ENCODE data around the gene R3HCC1L. TPM values are rescaled to one million over a fixed set of nuclear protein-coding genes. Genes with fewer than 3 reads are reported as not detected.
A peak's percentile ranks its signal among the peaks of the same experiment; 100 is the strongest.

Gene R3HCC1L
- total RNA-seq, 2 donors from 2014 or later, result 12.3 to 14.3 TPM

GRCh38 chr10:98256692-98257091 is 122.2 kb downstream of the R3HCC1L start:
- no peaks in the 10 kb centered on the region for H3K27me3 ChIP-seq (replicated peaks; ENCODE audit: insufficient read depth)
- peaks cover 3 to 38% of the 10 kb centered on the region in 2 donors for H3K4me1 ChIP-seq (ENCODE audit: control insufficient read depth in 1 of 2, low read depth in 2 of 2)
- H3K27ac ChIP-seq, result no peak overlapping the region
- no peak for ATAC-seq (ENCODE audit: insufficient number of reproducible peaks, low FRiP score, low read depth)
- no peak for TF ChIP-seq CTCF (IDR thresholded peaks at IDR 0.05)
- no peak for DNase-seq (ENCODE audit: low spot score)
- H3K36me3 ChIP-seq, result peaks cover 6% of the 10 kb centered on the region
- no peaks in the 10 kb centered on the region for H3K9me3 ChIP-seq
- no peak overlapping the region for H3K4me3 ChIP-seq

- no peaks in the 10 kb centered on the region for H3K9me3 ChIP-seq
- ATAC-seq (ENCODE audit: insufficient number of reproducible peaks, low FRiP score, low read depth) (no peak), DNase-seq (ENCODE audit: low spot score) (no peak)
- H3K27me3 ChIP-seq (replicated peaks; ENCODE audit: insufficient read depth), result no peaks in the 10 kb centered on the region
- no peak for TF ChIP-seq CTCF (IDR thresholded peaks at IDR 0.05)
- H3K4me1 ChIP-seq (ENCODE audit: control insufficient read depth in 1 of 2, low read depth in 2 of 2), result peaks cover 6 to 43% of the 10 kb centered on the region in 2 donors
- peaks cover 1% of the 10 kb centered on the region for H3K36me3 ChIP-seq
- H3K27ac ChIP-seq, result no peak overlapping the region
- H3K4me3 ChIP-seq, result no peak overlapping the region
Observed at GRCh38 chr10:98257198-98257597, 122.7 kb downstream of the R3HCC1L start.

GRCh38 chr10:98257961-98258360 is 123.5 kb downstream of the R3HCC1L start:
- ATAC-seq (ENCODE audit: insufficient number of reproducible peaks, low FRiP score, low read depth) (no peak), DNase-seq (ENCODE audit: low spot score) (no peak)
- TF ChIP-seq CTCF (IDR thresholded peaks at IDR 0.05), result no peak
- Histone ChIP-seq H3K27me3 (replicated peaks; ENCODE audit: insufficient read depth) (no peaks in the 10 kb centered on the region), H3K4me1 (ENCODE audit: control insufficient read depth in 1 of 2, low read depth in 2 of 2) (peaks cover 7 to 47% of the 10 kb centered on the region in 2 donors), H3K27ac (no peak overlapping the region), H3K4me3 (no peak overlapping the region), H3K36me3 (no peaks in the 10 kb centered on the region), H3K9me3 (no peaks in the 10 kb centered on the region)

GRCh38 chr10:98258683-98259454 is 124.4 kb downstream of the R3HCC1L start:
- H3K36me3 ChIP-seq, result no peaks in the 10 kb centered on the region
- no peaks in the 10 kb centered on the region for H3K9me3 ChIP-seq
- H3K4me3 ChIP-seq, result no peak overlapping the region
- no peak for DNase-seq (ENCODE audit: low spot score)
- H3K4me1 ChIP-seq (ENCODE audit: control insufficient read depth in 1 of 2, low read depth in 2 of 2), result peaks cover 7 to 48% of the 10 kb centered on the region in 2 donors
- TF ChIP-seq CTCF (IDR thresholded peaks at IDR 0.05), result no peak
- H3K27ac ChIP-seq, result peak overlapping the region in 1 of 2 donors; percentile 41
- ATAC-seq (ENCODE audit: insufficient number of reproducible peaks, low FRiP score, low read depth), result peak; percentile 42
- H3K27me3 ChIP-seq (replicated peaks; ENCODE audit: insufficient read depth), result no peaks in the 10 kb centered on the region

- Histone ChIP-seq H3K27ac (no peak overlapping the region), H3K27me3 (replicated peaks; ENCODE audit: insufficient read depth) (no peaks in the 10 kb centered on the region), H3K4me1 (ENCODE audit: control insufficient read depth in 1 of 2, low read depth in 2 of 2) (peaks cover 7 to 45% of the 10 kb centered on the region in 2 donors), H3K4me3 (no peak overlapping the region), H3K36me3 (no peaks in the 10 kb centered on the region), H3K9me3 (no peaks in the 10 kb centered on the region)
- ATAC-seq (ENCODE audit: insufficient number of reproducible peaks, low FRiP score, low read depth), result no peak
- no peak for DNase-seq (ENCODE audit: low spot score)
- no peak for TF ChIP-seq CTCF (IDR thresholded peaks at IDR 0.05)
Observed at GRCh38 chr10:98259606-98260315, 125.3 kb downstream of the R3HCC1L start.

All from thoracic aorta (tissue), 2 donors.